Hematopoietic multipotent progenitor cell treated with erythropoietin and hydrocortisone succinate and interleukin-3 and kit ligand, for 8 days (in vitro differentiated cells): ENCODE results near the gene CCER1.

Experiments used
- DNase-seq: peaks from one replicate; pipeline ENCODE4 v3.0.0-alpha.2; 2015

CCER1 gene

GRCh38 chr12:90964616-90965015 is 9.6 kb upstream of the CCER1 start:
- DNase-seq = no peak

GRCh38 chr12:90963946-90964345 is 9.0 kb upstream of the CCER1 start:
- DNase-seq = no peak

- DNase-seq = no peak
Measured at GRCh38 chr12:90961154-90961553, 6.2 kb upstream of the CCER1 start.

- peak; percentile 48 for DNase-seq
Measured at GRCh38 chr12:90959538-90960139, 4.7 kb upstream of the CCER1 start.

GRCh38 chr12:90959032-90959431 is 4.1 kb upstream of the CCER1 start:
- DNase-seq = no peak

- DNase-seq = no peak
Measured at GRCh38 chr12:90958347-90958746, 3.4 kb upstream of the CCER1 start.

GRCh38 chr12:90954428-90954827 is 548 bp downstream of the CCER1 start:
- no peak for DNase-seq

- peak; percentile 31 for DNase-seq
Measured at GRCh38 chr12:90953956-90954421, 987 bp downstream of the CCER1 start.

GRCh38 chr12:90951432-90952105 is 3.4 kb downstream of the CCER1 start:
- DNase-seq = no peak

GRCh38 chr12:90947869-90948268 is 7.1 kb downstream of the CCER1 start:
- no peak for DNase-seq

GRCh38 chr12:90945070-90945649 is 9.8 kb downstream of the CCER1 start:
- DNase-seq = peak; percentile 51

GRCh38 chr12:90943255-90943654 is 11.7 kb downstream of the CCER1 start:
- DNase-seq = no peak

GRCh38 chr12:90940872-90941499 is 14.0 kb downstream of the CCER1 start:
- DNase-seq = peak; percentile 51

- no peak for DNase-seq
Measured at GRCh38 chr12:90939382-90939781, 15.6 kb downstream of the CCER1 start.

GRCh38 chr12:90938451-90938850 is 16.5 kb downstream of the CCER1 start:
- DNase-seq = no peak

- DNase-seq = no peak
Measured at GRCh38 chr12:90937651-90938050, 17.3 kb downstream of the CCER1 start.

- no peak for DNase-seq
Measured at GRCh38 chr12:90936230-90937005, 18.6 kb downstream of the CCER1 start.

GRCh38 chr12:90925562-90925961 is 29.4 kb downstream of the CCER1 start:
- no peak for DNase-seq

- no peak for DNase-seq
Measured at GRCh38 chr12:90924406-90924805, 30.6 kb downstream of the CCER1 start.

- no peak for DNase-seq
Measured at GRCh38 chr12:90922145-90922627, 32.8 kb downstream of the CCER1 start.

- DNase-seq = no peak
Measured at GRCh38 chr12:90921536-90921935, 33.4 kb downstream of the CCER1 start.

- DNase-seq = no peak
Measured at GRCh38 chr12:90920222-90920621, 34.8 kb downstream of the CCER1 start.

- DNase-seq = no peak
Measured at GRCh38 chr12:90917431-90917830, 37.5 kb downstream of the CCER1 start.
